Measurements from ENCODE around the gene CDK5. TPM values are rescaled to one million over a fixed set of nuclear protein-coding genes. Genes with fewer than 3 reads are reported as not detected.

The CDK5 gene
- total RNA-seq, 1 donor from 2014 or later = 17.5 TPM

GRCh38 chr7:151066273-151066974 is 8.7 kb upstream of the CDK5 start:
- H3K27ac Mint-ChIP-seq = no peak overlapping the region
- TF ChIP-seq, protein P1, sequence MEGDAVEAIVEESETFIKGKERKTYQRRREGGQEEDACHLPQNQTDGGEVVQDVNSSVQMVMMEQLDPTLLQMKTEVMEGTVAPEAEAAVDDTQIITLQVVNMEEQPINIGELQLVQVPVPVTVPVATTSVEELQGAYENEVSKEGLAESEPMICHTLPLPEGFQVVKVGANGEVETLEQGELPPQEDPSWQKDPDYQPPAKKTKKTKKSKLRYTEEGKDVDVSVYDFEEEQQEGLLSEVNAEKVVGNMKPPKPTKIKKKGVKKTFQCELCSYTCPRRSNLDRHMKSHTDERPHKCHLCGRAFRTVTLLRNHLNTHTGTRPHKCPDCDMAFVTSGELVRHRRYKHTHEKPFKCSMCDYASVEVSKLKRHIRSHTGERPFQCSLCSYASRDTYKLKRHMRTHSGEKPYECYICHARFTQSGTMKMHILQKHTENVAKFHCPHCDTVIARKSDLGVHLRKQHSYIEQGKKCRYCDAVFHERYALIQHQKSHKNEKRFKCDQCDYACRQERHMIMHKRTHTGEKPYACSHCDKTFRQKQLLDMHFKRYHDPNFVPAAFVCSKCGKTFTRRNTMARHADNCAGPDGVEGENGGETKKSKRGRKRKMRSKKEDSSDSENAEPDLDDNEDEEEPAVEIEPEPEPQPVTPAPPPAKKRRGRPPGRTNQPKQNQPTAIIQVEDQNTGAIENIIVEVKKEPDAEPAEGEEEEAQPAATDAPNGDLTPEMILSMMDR (IDR thresholded peaks at IDR 0.05; ENCODE audit: unreplicated experiment) = no peak
- peaks cover 16% of the 10 kb centered on the region for H3K36me3 Mint-ChIP-seq
- no peaks in the 10 kb centered on the region for H3K27me3 Mint-ChIP-seq (ENCODE audit: low read depth)
- H3K9me3 Mint-ChIP-seq = no peaks in the 10 kb centered on the region
- H3K4me3 Mint-ChIP-seq = no peak overlapping the region
- no peak for DNase-seq (ENCODE audit: low spot score in 2 of 2, unreplicated experiment in 2 of 2)
- H3K4me1 Mint-ChIP-seq = peaks cover 27% of the 10 kb centered on the region

- no peak for DNase-seq (ENCODE audit: low spot score in 2 of 2, unreplicated experiment in 2 of 2)
- H3K9me3 Mint-ChIP-seq = no peaks in the 10 kb centered on the region
- TF ChIP-seq, protein P1 (IDR thresholded peaks at IDR 0.05; ENCODE audit: unreplicated experiment) = no peak
- no peaks in the 10 kb centered on the region for H3K27me3 Mint-ChIP-seq (ENCODE audit: low read depth)
- H3K4me1 Mint-ChIP-seq = peaks cover 36% of the 10 kb centered on the region
- H3K36me3 Mint-ChIP-seq = peaks cover 16% of the 10 kb centered on the region
- no peak overlapping the region for H3K4me3 Mint-ChIP-seq
- H3K27ac Mint-ChIP-seq = no peak overlapping the region
Observed at GRCh38 chr7:151065516-151065915, 7.8 kb upstream of the CDK5 start.

DNA sequence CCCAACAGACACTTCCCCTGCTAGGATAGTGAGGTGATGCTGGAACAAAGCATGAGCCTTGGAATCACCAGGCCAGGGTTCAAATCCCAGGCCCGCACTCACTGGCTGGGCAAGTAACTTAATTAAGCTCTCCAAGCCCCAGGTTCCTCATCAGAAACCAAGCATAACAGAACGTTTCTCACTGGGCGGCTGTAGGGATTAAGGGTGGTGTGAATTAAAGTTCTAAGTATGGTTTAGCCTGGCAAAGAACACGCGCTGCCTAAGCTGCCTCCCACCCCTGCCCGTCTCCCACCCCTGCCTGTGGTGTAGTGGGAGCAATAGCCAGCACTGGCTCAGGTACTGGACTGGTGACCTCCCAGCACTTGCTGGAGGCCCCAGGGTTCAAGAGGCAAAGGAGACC is 7.3 kb upstream of the CDK5 start:
- Mint-ChIP-seq H3K4me1 (peaks cover 40% of the 10 kb centered on the region), H3K4me3 (no peak overlapping the region), H3K9me3 (no peaks in the 10 kb centered on the region), H3K27me3 (ENCODE audit: low read depth) (no peaks in the 10 kb centered on the region), H3K27ac (no peak overlapping the region), H3K36me3 (peaks cover 16% of the 10 kb centered on the region)
- TF ChIP-seq, protein P1 (IDR thresholded peaks at IDR 0.05; ENCODE audit: unreplicated experiment) = no peak
- DNase-seq (ENCODE audit: low spot score in 2 of 2, unreplicated experiment in 2 of 2) = no peak

- DNase-seq (ENCODE audit: low spot score in 2 of 2, unreplicated experiment in 2 of 2) = no peak
- TF ChIP-seq, protein P1 (IDR thresholded peaks at IDR 0.05; ENCODE audit: unreplicated experiment) = no peak
- no peak overlapping the region for H3K27ac Mint-ChIP-seq
- peaks cover 16% of the 10 kb centered on the region for H3K36me3 Mint-ChIP-seq
- peaks cover 40% of the 10 kb centered on the region for H3K4me1 Mint-ChIP-seq
- no peaks in the 10 kb centered on the region for H3K9me3 Mint-ChIP-seq
- H3K4me3 Mint-ChIP-seq = no peak overlapping the region
- no peaks in the 10 kb centered on the region for H3K27me3 Mint-ChIP-seq (ENCODE audit: low read depth)
Observed at GRCh38 chr7:151064454-151064853, 6.8 kb upstream of the CDK5 start.

- peak overlapping the region; percentile 6 for H3K27ac Mint-ChIP-seq
- H3K27me3 Mint-ChIP-seq (ENCODE audit: low read depth) = no peaks in the 10 kb centered on the region
- peaks cover 12% of the 10 kb centered on the region for H3K36me3 Mint-ChIP-seq
- no peak for DNase-seq (ENCODE audit: low spot score in 2 of 2, unreplicated experiment in 2 of 2)
- peaks cover 49% of the 10 kb centered on the region for H3K4me1 Mint-ChIP-seq
- no peaks in the 10 kb centered on the region for H3K9me3 Mint-ChIP-seq
- H3K4me3 Mint-ChIP-seq = no peak overlapping the region
- TF ChIP-seq, protein P1 (IDR thresholded peaks at IDR 0.05; ENCODE audit: unreplicated experiment) = no peak
Observed at GRCh38 chr7:151063212-151063561, 5.5 kb upstream of the CDK5 start.

Measured in mesothelial cell of epicardium (in vitro differentiated cells).